ENCODE measurements around the gene NKD2. TPM values are rescaled to one million over a fixed set of nuclear protein-coding genes. Genes with fewer than 3 reads are reported as not detected.

Gene NKD2
- total and polyA plus RNA-seq, 9 donors: 1.5 to 5.3 (median 2.3) TPM

DNA sequence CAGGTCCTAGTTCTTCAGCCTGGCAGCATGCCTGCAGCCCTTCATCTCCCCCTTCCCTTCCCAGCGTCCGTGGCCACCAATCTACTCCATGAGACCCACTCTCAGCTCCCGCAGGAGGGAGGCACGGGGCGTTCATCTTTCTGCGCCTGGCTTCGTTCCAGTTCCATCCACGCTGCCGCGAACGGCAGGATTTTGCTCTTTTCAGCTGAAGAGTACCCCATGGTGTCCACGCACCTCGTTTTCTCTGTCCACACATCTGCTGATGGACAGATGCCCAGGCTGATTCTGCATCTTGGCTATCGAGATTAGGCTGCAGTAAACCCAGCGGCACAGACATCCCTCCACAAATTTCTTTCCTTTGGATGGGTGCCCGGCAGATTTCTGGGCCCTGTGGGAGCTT is 30.5 kb upstream of the NKD2 start:
- 23% methylated on average over 14 of the region's 16 CpGs for whole genome bisulfite sequencing (ENCODE audit: insufficient coverage)
- H3K36me3 ChIP-seq (ENCODE audit: control insufficient read depth, insufficient read depth, low read length): no peaks in the 10 kb centered on the region
- no peaks in the 10 kb centered on the region for H3K9me3 ChIP-seq (replicated peaks; ENCODE audit: control insufficient read depth, low read depth, low read length)
- H3K4me3 ChIP-seq (ENCODE audit: low read length): no peak overlapping the region
- peaks cover 2% of the 10 kb centered on the region for H3K27me3 ChIP-seq (ENCODE audit: control insufficient read depth, insufficient read depth, low read length)
- H3K27ac ChIP-seq (ENCODE audit: low read length): no peak overlapping the region
- peaks cover 27% of the 10 kb centered on the region for H3K4me1 ChIP-seq (ENCODE audit: control insufficient read depth, insufficient read depth, low read length)
- no peak for DNase-seq

DNA sequence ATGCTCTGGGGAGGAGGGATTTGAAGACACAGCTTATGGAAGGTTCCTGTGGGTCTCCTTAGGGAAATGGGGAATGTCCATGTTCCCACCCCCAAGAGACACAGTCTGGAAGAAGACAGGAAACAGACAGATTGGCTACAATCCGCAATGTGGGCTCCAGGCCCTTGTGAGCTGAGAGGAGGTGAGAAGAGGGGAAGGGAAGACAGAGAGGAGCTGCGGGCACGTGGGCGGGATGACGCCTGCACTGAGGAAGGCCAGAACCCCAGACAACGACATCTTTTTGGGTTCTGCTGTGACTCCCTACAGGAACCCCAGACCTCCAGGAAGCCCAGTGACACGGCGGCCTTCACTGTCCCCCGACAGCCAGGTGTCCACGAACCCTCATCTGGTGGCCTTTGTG is 29.9 kb upstream of the NKD2 start:
- Histone ChIP-seq H3K4me1 (ENCODE audit: control insufficient read depth, insufficient read depth, low read length) (peaks cover 27% of the 10 kb centered on the region), H3K36me3 (ENCODE audit: control insufficient read depth, insufficient read depth, low read length) (no peaks in the 10 kb centered on the region), H3K4me3 (ENCODE audit: low read length) (no peak overlapping the region), H3K9me3 (replicated peaks; ENCODE audit: control insufficient read depth, low read depth, low read length) (no peaks in the 10 kb centered on the region), H3K27me3 (ENCODE audit: control insufficient read depth, insufficient read depth, low read length) (peaks cover 2% of the 10 kb centered on the region), H3K27ac (ENCODE audit: low read length) (no peak overlapping the region)
- WGBS (ENCODE audit: insufficient coverage): 53% methylated on average over 6 of the region's 10 CpGs
- no peak for DNase-seq

DNA sequence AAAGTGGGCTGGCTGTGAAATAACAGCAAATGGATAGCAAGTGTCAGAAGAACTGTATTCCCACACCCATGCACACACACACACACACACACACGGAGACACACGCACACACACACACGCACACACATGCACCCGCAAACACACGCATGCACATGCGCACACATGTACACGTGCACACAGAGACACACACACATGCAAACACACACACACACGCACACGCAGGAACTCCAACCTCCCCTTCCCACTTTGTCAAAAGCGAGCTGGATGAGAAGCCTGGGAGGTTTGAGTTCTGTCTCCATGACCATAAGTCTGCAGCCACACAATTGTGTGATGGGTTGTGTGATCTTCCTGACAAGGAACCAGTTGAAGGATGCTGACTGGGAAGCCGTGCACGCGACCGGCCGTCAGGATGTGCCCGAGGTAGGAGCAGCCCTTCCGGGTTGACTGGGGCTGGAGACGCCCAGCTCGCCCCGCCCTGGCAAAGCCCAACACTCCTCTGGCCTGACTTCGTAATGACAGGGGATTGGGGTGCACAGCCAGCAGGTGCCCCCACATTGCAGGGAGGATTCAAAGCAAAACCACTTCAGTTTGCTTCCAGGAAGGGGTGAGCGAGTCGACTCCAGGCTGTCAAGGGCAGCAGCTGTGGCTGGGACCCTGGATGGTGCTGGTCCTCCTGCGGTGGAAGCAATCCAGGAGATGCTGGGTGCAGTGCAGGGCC is 29.3 kb upstream of the NKD2 start:
- 92% methylated on average over 21 of the region's 24 CpGs for WGBS (ENCODE audit: insufficient coverage)
- Histone ChIP-seq H3K36me3 (ENCODE audit: control insufficient read depth, insufficient read depth, low read length) (no peaks in the 10 kb centered on the region), H3K9me3 (replicated peaks; ENCODE audit: control insufficient read depth, low read depth, low read length) (no peaks in the 10 kb centered on the region), H3K27ac (ENCODE audit: low read length) (no peak overlapping the region), H3K4me3 (ENCODE audit: low read length) (no peak overlapping the region), H3K4me1 (ENCODE audit: control insufficient read depth, insufficient read depth, low read length) (peaks cover 27% of the 10 kb centered on the region), H3K27me3 (ENCODE audit: control insufficient read depth, insufficient read depth, low read length) (peaks cover 2% of the 10 kb centered on the region)
- no peak for DNase-seq

DNA sequence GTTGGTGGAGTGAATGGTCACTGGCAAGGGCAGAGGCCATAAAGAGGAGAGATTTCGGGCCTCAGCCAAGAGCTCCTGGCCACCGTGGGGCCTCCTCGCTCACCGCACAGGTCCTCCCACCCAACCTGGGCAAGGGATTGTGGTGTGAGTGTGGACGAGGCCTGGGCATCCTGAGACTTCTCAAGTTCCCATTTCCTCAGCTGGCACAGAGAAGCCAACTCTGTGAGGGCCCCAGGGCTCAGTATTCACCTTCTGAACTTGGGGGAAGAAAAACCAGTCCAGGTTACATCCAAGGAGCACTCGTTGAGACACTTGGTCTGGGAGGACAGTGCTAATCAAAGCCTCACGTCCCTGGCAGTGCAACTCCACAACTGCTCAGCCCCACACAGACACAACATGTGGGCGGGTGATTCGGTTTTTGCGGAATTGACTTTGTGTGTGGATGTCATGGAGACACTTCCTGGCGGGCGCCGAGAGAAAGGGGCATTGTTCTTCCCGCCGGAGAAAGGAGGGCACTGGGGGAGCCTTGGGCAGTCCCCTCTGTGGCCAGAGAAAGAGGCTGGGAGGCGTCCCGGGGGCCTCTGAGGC is 28.5 kb upstream of the NKD2 start:
- no peak overlapping the region for H3K4me3 ChIP-seq (ENCODE audit: low read length)
- H3K36me3 ChIP-seq (ENCODE audit: control insufficient read depth, insufficient read depth, low read length): no peaks in the 10 kb centered on the region
- H3K4me1 ChIP-seq (ENCODE audit: control insufficient read depth, insufficient read depth, low read length): peaks cover 27% of the 10 kb centered on the region
- no peaks in the 10 kb centered on the region for H3K9me3 ChIP-seq (replicated peaks; ENCODE audit: control insufficient read depth, low read depth, low read length)
- DNase-seq: no peak
- peak overlapping the region; percentile 62 for H3K27ac ChIP-seq (ENCODE audit: low read length)
- peaks cover 2% of the 10 kb centered on the region for H3K27me3 ChIP-seq (ENCODE audit: control insufficient read depth, insufficient read depth, low read length)
- 67% methylated on average over 10 of the region's 17 CpGs for WGBS (ENCODE audit: insufficient coverage)

DNA sequence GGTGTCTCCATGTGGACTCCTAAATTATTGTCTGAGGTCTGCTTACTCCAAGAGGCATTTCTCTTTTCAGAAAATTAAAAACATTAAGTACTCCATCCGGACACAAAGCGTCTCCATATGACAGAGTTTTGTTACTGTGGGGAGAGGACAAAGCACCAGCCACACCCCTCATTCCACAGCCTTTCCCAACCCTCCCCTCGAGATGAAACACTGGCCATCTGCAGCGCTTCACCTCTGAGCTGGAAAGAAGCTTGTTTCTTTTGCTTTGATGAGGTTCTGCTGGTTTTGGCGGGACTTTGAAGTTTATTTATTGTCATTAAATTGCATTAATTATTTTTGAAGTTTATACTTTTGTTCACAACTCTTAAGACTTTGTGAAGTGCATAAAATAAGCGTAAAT is 27.6 kb upstream of the NKD2 start:
- H3K27ac ChIP-seq (ENCODE audit: low read length): peak overlapping the region; percentile 62
- no CpG with 5 or more reads among the region's 6 CpGs for WGBS (ENCODE audit: insufficient coverage)
- no peaks in the 10 kb centered on the region for H3K36me3 ChIP-seq (ENCODE audit: control insufficient read depth, insufficient read depth, low read length)
- DNase-seq: peak; percentile 75
- no peak overlapping the region for H3K4me3 ChIP-seq (ENCODE audit: low read length)
- H3K4me1 ChIP-seq (ENCODE audit: control insufficient read depth, insufficient read depth, low read length): peaks cover 27% of the 10 kb centered on the region
- no peaks in the 10 kb centered on the region for H3K9me3 ChIP-seq (replicated peaks; ENCODE audit: control insufficient read depth, low read depth, low read length)
- peaks cover 2% of the 10 kb centered on the region for H3K27me3 ChIP-seq (ENCODE audit: control insufficient read depth, insufficient read depth, low read length)

DNA sequence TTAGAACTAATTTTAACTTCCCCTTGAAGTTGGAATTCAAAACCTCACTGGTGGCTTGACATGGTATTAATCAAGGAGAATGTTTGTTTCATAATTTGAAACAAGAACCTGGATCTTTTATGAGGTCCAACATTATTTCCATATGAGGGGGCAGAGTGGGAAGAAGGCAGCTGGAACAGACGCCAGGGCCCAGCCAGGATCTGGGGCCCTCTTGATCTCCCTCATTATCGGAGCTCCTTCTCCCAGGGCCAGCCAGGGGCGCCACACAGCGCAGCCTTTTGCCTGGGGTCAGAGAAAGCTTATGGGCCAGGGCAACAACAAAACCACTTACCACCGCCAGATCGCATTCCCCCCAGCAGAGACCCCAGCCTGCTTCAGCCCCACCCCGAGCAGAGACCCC is 27.1 kb upstream of the NKD2 start:
- 77% methylated on average over 6 of the region's 7 CpGs for WGBS (ENCODE audit: insufficient coverage)
- Histone ChIP-seq H3K27me3 (ENCODE audit: control insufficient read depth, insufficient read depth, low read length) (peaks cover 2% of the 10 kb centered on the region), H3K9me3 (replicated peaks; ENCODE audit: control insufficient read depth, low read depth, low read length) (peaks cover 3% of the 10 kb centered on the region), H3K4me3 (ENCODE audit: low read length) (no peak overlapping the region), H3K4me1 (ENCODE audit: control insufficient read depth, insufficient read depth, low read length) (peaks cover 27% of the 10 kb centered on the region), H3K36me3 (ENCODE audit: control insufficient read depth, insufficient read depth, low read length) (no peaks in the 10 kb centered on the region), H3K27ac (ENCODE audit: low read length) (no peak overlapping the region)
- DNase-seq: no peak

DNA sequence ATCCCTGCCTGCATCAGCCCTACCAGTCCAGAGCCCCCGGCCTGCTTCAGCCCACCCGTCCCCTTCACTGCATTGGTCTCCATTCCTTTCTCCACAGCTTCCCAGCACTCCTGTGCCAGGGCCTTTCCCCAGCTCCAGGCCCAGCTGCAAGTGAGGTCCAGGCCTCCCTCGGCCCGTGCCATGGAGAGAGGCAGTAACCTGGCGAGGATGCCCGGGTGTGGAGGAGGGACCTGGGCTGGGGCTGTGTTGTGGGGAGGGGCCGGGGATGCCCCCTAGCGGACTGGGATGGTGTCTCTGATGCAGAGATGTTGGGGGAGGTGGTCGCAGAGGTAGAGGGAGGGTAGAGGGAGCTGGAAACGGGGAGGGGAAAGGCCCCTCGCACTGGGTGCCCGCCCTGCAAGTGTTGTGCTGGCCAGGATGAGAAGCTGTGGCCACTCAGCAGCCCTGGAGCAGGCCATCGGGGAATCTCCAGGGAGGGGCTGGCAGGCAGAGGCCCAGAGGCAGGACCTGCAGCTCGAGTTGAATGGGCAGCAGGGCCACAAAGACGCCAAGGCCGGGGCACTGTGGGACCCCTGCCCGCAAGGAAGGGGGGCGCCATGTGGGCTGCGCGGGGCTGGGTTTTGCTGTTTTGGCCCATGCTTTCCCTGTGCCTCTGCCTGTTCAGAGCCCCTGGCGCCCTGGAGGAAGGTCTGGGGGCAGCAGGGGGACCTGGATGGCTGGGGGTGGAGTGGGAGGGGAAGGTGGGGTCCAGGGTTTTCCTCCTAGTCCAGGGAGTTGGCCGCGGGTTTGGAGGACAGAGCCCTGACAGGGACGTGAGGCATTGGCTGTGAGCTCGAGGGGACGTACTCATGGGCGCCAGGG is 26.0 kb upstream of the NKD2 start:
- DNase-seq: no peak
- Histone ChIP-seq H3K9me3 (replicated peaks; ENCODE audit: control insufficient read depth, low read depth, low read length) (peaks cover 5% of the 10 kb centered on the region), H3K4me1 (ENCODE audit: control insufficient read depth, insufficient read depth, low read length) (peaks cover 27% of the 10 kb centered on the region), H3K27ac (ENCODE audit: low read length) (no peak overlapping the region), H3K36me3 (ENCODE audit: control insufficient read depth, insufficient read depth, low read length) (no peaks in the 10 kb centered on the region), H3K27me3 (ENCODE audit: control insufficient read depth, insufficient read depth, low read length) (no peaks in the 10 kb centered on the region), H3K4me3 (ENCODE audit: low read length) (no peak overlapping the region)
- 70% methylated on average over 27 of the region's 27 CpGs for WGBS (ENCODE audit: insufficient coverage)

DNA sequence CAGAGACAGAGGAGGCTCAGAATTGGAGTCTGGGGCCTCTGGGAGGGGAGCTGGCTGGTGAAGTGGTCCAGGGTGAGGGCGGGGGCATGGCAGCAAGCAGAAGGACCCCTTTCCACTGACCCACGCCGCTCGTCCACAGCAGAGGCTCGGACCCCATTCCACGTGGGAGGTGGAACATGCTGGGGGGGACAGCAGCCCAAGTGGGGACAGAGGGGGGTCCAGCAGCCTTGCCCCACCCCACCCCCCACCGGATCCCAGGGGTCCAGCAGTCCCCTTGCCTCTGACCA is 25.4 kb upstream of the NKD2 start:
- DNase-seq: no peak
- no peaks in the 10 kb centered on the region for H3K36me3 ChIP-seq (ENCODE audit: control insufficient read depth, insufficient read depth, low read length)
- H3K27ac ChIP-seq (ENCODE audit: low read length): no peak overlapping the region
- H3K4me1 ChIP-seq (ENCODE audit: control insufficient read depth, insufficient read depth, low read length): peaks cover 23% of the 10 kb centered on the region
- H3K4me3 ChIP-seq (ENCODE audit: low read length): no peak overlapping the region
- H3K27me3 ChIP-seq (ENCODE audit: control insufficient read depth, insufficient read depth, low read length): no peaks in the 10 kb centered on the region
- peaks cover 8% of the 10 kb centered on the region for H3K9me3 ChIP-seq (replicated peaks; ENCODE audit: control insufficient read depth, low read depth, low read length)
- WGBS (ENCODE audit: insufficient coverage): 100% methylated on average over 1 of the region's 7 CpGs

DNA sequence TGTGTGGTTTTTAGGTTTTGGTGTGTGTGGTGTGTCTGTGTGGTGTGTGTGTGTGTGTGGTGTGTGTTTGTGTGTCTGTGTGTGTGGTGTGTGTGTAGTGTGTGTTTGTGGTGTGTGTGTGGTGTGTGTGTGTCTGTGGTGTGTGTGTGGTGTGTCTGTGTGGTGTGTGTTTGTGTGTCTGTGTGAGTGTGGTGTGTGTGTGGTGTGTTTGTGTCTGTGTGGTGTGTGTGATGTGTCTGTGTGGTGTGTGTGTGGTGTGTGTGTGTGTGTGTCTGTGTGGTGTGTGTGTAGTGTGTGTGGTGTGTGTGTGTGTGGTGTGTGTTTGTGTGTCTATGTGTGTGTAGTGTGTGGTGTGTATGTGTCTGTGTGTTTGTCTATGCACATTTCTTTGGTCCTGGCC is 25.0 kb upstream of the NKD2 start:
- peaks cover 19% of the 10 kb centered on the region for H3K4me1 ChIP-seq (ENCODE audit: control insufficient read depth, insufficient read depth, low read length)
- H3K27ac ChIP-seq (ENCODE audit: low read length): no peak overlapping the region
- no peaks in the 10 kb centered on the region for H3K27me3 ChIP-seq (ENCODE audit: control insufficient read depth, insufficient read depth, low read length)
- H3K36me3 ChIP-seq (ENCODE audit: control insufficient read depth, insufficient read depth, low read length): no peaks in the 10 kb centered on the region
- H3K4me3 ChIP-seq (ENCODE audit: low read length): no peak overlapping the region
- H3K9me3 ChIP-seq (replicated peaks; ENCODE audit: control insufficient read depth, low read depth, low read length): peaks cover 11% of the 10 kb centered on the region
- DNase-seq: no peak

DNA sequence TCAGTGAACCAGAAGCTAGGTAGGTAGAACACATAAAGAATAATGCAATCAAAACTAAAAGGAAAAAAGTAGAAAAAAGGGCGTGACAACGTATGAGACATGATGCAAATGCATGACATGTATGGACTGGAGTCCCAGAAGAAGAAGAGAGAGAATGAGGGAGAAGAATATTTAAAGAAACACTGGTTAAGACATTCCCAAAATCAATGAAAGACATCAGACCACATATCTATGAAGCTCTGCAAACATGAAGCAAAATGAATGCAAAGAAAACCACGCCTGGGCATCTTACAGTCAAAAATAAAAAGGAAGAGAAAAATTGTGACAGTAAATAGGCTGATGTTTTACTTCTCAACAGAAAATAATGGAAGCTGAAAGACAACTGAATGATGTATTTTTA is 23.8 kb upstream of the NKD2 start:
- no CpG with 5 or more reads among the region's 3 CpGs for WGBS (ENCODE audit: insufficient coverage)
- H3K4me1 ChIP-seq (ENCODE audit: control insufficient read depth, insufficient read depth, low read length): peaks cover 13% of the 10 kb centered on the region
- H3K27ac ChIP-seq (ENCODE audit: low read length): no peak overlapping the region
- H3K27me3 ChIP-seq (ENCODE audit: control insufficient read depth, insufficient read depth, low read length): no peaks in the 10 kb centered on the region
- no peak for DNase-seq
- no peak overlapping the region for H3K4me3 ChIP-seq (ENCODE audit: low read length)
- peaks cover 11% of the 10 kb centered on the region for H3K9me3 ChIP-seq (replicated peaks; ENCODE audit: control insufficient read depth, low read depth, low read length)
- H3K36me3 ChIP-seq (ENCODE audit: control insufficient read depth, insufficient read depth, low read length): no peaks in the 10 kb centered on the region

All from muscle of leg (tissue), 11 donors.